Measurements from ENCODE around the gene CSF1.
"Not testable (repeated sequence)": the region's sequence is repeated elsewhere in the genome, so short reads cannot be mapped to it uniquely, and the experiment has no call there.

The CSF1 gene

DNA sequence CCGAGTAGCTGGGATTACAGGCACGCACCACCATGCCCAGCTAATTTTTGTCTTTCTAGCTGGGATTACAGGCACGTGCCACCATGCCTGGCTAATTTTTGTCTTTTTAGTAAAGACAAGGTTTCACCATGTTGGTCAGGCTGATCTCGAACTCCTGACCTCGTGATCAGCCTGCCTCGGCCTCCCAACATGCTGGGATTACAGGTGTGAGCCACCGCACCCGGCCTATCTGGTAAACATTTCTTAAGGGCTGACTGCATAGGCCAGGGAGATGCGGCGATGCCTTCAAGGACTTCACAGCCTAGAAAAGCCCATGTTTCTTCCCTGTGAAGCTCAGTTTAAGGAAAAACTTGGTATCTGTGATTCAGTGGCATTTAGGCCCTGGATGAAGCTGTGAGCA lies 9.7 kb downstream of the CSF1 start:
- not testable (repeated sequence) for DNase-seq

DNA sequence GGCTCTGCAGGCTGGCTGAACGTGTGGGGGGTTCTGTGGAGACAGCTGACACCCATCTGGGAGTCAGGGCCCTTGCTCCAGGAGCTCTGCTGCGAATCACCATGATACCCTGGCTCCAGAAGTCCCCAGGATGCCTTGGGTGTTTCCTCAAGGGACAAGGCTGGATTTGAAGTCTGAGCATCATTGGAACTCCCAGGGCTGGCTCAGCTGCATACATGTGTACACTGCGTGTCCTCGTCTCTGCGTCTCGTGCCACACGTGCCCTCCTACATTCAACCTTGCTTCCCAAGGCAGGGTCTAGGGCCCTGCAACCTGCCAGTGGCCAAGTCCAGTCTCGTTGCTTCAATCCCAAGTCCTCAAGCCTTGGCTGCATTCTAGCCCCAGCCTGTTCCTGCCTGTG lies 11.7 kb downstream of the CSF1 start:
- DNase-seq, result no peak

DNA sequence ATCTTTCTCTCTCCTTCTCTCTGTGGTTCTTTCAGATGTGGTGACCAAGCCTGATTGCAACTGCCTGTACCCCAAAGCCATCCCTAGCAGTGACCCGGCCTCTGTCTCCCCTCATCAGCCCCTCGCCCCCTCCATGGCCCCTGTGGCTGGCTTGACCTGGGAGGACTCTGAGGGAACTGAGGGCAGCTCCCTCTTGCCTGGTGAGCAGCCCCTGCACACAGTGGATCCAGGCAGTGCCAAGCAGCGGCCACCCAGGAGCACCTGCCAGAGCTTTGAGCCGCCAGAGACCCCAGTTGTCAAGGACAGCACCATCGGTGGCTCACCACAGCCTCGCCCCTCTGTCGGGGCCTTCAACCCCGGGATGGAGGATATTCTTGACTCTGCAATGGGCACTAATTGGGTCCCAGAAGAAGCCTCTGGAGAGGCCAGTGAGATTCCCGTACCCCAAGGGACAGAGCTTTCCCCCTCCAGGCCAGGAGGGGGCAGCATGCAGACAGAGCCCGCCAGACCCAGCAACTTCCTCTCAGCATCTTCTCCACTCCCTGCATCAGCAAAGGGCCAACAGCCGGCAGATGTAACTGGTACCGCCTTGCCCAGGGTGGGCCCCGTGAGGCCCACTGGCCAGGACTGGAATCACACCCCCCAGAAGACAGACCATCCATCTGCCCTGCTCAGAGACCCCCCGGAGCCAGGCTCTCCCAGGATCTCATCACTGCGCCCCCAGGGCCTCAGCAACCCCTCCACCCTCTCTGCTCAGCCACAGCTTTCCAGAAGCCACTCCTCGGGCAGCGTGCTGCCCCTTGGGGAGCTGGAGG lies 12.7 kb downstream of the CSF1 start:
- DNase-seq, result no peak

DNA sequence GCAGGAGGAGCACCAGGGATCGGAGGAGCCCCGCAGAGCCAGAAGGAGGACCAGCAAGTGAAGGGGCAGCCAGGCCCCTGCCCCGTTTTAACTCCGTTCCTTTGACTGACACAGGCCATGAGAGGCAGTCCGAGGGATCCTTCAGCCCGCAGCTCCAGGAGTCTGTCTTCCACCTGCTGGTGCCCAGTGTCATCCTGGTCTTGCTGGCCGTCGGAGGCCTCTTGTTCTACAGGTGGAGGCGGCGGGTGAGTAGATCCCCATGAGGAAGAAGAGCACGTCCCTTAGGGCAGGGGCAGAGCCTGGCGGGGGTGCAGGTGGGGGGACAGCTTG lies 13.3 kb downstream of the CSF1 start:
- DNase-seq, result no peak

DNA sequence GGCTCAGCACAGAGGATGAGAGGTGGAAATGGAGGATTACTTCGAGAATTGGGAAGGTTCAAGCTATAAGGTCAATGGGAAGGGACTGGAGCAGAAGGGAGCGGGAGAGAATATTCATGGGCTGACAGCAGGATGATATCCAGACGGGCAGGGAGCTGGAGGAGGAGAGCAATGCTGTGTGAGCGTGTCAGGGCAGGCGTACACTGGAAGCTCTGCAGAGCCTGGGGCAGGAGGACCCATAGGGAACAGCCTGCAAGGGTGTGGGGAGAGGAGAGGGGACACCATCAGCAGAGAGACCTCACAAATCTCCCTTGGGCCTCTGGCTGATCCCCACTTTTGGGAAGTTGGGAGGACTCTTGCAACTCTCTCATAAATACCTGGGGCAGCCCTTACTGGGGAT lies 13.7 kb downstream of the CSF1 start:
- no peak for DNase-seq

DNA sequence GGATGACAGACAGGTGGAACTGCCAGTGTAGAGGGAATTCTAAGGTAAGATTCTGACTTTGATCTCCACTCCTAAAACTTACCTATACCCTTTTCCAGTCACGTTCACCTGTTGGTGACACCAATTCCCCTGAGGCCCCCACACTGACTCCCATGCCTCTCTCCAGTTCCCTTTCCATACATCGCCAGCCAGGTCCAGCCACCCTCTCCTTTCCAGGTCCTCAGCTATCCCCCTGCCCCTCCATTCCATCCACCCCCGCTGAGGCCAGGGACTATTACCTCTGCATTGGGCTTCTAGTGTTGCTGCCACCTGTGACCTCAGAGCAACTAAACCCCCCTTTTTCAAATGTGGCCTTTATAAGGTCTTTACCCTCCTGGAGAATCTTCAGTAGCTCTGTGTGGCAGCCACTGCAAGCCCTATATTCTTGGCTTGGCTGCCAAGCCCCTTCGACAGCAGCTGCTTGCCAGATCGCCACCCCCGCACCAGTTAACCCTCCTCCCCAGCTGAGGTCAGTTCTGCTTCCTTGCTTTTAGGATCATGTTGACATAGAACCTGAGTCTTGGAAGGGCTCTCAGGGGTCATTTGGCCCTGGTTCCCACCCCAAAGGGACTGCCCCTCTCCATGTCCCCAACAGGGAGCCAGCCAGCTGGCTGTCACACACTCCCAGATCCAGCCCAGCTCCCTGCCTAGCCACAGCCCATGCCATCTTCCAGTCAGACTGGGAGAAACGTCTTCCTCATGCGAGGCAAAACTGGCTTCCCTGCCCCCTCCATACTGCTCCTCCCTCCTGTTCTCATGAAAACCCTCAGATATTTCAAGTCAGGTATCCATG lies 14.7 kb downstream of the CSF1 start:
- DNase-seq, result no peak

DNA sequence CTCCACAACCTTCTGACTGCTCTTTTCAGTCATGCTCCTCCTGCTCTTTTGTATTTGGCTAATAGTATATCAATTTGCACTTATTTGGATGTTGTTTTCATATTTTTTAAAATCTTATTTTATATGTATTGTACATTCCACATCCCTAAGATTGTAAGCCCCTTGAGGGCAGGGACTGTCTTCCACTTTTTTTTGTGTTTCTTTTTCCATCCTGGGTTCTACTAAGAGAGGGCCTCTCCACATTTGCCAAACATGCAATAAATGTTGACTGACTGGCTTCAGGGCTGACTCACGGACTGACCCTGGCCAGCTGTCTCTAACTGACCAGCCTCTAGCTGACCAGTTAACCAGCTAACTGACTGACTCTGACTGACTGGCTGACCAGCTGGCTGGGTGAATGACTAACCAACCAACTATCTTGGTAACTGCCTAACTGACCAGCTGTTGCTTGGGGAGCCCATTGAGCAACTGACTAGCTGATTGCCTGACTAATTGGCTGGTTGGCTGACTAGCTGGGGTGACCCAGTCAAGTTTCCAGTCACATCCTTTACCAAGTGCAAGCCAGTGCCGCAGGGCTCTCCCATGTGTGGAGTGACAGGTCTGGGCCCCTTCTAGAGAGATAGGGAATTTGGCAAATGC lies 16.1 kb downstream of the CSF1 start:
- DNase-seq, result no peak

DNA sequence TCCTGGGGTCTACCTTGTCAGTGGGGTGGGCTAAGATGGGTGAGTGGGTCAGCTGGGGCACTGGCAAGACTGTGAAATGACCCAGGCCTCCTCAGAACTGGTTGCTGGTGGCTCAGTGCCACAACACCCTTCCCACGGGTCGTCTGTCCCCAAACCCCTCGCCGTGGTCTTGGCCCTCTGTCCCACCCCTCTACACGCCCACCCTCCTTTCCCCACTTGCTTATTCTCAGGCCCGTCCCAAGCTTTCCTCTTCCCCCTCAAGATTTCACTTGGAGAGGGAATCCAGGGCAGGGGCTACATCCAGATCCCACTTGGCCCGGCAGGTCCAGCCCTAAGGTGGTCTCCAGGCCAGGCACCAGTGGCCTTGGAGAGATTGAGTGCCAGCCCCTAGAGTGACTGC lies 16.7 kb downstream of the CSF1 start:
- no peak for DNase-seq

DNA sequence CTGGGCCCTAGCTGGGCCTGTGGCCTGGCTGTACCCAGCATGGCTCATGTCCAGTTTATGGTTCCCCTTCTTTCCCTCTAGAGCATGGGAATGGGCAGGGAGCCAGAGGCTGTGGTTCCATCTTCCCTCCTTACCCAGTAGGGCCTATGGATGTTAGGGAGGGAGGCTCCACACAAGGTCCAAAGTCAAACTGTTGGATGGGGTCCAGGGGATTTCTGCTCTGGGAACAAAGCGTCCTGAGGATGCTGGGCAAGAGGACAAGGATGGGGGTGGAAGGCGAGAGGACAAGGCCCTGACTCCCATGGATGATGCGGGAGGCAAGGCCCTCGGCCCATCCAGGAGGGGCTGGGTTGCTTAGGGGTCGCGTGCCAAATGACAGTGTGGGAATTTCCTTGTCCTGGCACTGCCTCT lies 17.3 kb downstream of the CSF1 start:
- DNase-seq, result no peak

DNA sequence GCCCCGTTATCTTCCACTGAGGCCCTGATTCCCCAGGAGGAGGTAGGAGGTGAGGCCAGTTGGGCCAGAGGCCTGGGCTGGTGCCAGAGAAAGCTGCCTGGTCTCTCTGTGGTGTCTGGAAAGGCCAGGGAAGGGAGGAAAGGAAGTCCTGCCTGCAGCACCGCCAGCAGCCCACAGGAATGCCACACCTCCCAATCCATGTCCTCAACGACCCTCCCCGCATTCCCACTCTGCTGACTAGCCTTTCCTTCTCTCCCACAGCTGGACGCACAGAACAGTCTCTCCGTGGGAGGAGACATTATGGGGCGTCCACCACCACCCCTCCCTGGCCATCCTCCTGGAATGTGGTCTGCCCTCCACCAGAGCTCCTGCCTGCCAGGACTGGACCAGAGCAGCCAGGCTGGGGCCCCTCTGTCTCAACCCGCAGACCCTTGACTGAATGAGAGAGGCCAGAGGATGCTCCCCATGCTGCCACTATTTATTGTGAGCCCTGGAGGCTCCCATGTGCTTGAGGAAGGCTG lies 18.0 kb downstream of the CSF1 start:
- no peak for DNase-seq

DNA sequence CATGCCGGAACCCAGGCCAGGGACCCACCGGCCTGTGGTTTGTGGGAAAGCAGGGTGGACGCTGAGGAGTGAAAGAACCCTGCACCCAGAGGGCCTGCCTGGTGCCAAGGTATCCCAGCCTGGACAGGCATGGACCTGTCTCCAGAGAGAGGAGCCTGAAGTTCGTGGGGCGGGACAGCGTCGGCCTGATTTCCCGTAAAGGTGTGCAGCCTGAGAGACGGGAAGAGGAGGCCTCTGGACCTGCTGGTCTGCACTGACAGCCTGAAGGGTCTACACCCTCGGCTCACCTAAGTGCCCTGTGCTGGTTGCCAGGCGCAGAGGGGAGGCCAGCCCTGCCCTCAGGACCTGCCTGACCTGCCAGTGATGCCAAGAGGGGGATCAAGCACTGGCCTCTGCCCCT lies 18.5 kb downstream of the CSF1 start:
- no peak for DNase-seq

DNA sequence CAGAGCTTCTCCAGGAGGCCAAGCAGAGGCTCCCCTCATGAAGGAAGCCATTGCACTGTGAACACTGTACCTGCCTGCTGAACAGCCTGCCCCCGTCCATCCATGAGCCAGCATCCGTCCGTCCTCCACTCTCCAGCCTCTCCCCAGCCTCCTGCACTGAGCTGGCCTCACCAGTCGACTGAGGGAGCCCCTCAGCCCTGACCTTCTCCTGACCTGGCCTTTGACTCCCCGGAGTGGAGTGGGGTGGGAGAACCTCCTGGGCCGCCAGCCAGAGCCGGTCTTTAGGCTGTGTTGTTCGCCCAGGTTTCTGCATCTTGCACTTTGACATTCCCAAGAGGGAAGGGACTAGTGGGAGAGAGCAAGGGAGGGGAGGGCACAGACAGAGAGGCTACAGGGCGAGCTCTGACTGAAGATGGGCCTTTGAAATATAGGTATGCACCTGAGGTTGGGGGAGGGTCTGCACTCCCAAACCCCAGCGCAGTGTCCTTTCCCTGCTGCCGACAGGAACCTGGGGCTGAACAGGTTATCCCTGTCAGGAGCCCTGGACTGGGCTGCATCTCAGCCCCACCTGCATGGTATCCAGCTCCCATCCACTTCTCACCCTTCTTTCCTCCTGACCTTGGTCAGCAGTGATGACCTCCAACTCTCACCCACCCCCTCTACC lies 19.1 kb downstream of the CSF1 start:
- no peak for DNase-seq

DNA sequence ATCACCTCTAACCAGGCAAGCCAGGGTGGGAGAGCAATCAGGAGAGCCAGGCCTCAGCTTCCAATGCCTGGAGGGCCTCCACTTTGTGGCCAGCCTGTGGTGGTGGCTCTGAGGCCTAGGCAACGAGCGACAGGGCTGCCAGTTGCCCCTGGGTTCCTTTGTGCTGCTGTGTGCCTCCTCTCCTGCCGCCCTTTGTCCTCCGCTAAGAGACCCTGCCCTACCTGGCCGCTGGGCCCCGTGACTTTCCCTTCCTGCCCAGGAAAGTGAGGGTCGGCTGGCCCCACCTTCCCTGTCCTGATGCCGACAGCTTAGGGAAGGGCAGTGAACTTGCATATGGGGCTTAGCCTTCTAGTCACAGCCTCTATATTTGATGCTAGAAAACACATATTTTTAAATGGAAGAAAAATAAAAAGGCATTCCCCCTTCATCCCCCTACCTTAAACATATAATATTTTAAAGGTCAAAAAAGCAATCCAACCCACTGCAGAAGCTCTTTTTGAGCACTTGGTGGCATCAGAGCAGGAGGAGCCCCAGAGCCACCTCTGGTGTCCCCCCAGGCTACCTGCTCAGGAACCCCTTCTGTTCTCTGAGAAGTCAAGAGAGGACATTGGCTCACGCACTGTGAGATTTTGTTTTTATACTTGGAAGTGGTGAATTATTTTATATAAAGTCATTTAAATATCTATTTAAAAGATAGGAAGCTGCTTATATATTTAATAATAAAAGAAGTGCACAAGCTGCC lies 19.8 kb downstream of the CSF1 start:
- no peak for DNase-seq

DNA sequence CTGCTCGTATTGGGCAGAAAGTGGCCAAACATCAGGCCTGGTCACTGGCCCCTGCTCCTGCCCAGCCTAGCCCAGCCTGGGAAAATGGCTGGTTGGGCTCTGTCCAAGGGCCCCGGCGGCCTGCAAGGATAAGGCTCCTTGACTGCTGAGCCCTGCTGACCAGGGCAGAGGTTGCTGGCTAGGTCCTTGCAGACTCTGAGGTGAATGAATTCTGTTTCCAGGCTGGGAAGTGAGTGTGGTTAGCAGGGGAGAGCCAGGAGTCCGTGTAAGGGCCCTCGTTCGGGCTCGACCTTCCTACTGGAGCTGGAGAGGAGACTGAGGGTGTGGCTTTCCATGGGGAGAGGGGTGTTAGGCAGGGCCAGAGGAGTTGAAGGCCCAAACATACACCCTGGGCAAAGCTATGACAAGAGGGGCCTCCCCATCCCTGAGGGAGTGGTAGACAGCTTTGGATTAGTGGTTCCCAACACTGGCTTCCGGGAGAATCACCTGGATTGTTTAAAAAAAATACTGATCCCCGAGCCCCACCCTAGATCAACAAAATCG lies 20.6 kb downstream of the CSF1 start:
- DNase-seq, result no peak

DNA sequence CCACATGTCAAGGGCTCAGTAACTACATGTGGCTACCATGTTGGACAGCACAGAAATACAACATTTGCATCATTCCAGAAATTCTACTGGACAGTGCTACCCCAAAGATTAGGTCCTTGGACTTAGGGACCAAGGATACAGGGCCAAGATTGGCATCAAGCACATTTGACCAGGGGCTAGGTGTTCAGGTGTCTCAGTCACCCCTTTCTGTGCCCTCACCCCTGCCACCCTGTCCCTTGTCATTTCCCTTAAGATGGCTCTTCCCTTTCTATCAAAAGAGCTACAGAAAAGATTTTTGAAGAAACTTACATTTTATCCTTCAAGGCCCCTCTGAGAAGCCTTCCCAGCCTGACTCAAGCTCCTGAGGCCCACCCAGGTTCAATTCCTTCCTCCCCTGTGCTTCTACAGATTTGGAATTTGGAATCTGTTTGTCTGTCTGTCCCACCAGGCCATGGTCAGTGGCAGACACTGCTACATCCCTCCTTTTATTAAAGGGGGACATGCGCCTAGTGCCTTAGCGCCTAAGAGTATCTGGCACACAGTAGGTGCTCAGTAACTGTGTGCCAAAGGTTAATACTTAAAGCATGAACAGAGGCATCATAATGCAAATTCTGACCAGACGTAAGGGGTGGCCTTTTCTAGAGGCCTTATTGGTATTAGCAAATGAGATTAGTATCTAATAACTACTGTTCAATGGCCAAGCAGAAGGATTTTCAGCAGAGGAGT lies 21.4 kb downstream of the CSF1 start:
- DNase-seq, result no peak

DNA sequence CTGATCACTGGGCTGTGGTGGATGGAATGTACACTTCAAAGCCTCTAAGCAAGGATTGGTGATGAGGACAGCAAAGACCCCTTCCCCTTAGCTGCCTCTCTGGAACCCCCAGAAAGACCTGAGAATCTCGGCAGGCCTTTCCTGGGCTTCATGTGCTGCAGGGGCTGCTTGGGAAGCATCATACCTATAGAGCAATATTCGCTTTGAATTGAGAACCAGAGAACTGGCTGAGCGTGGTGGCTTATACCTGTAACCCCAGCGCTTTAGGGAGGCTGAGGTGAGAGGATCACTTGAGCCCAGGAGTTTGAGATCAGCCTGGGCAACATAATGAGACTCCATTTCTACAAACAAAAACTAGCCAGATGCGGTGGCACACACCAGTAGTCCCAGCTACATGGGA lies 22.0 kb downstream of the CSF1 start:
- DNase-seq, result no peak

DNA sequence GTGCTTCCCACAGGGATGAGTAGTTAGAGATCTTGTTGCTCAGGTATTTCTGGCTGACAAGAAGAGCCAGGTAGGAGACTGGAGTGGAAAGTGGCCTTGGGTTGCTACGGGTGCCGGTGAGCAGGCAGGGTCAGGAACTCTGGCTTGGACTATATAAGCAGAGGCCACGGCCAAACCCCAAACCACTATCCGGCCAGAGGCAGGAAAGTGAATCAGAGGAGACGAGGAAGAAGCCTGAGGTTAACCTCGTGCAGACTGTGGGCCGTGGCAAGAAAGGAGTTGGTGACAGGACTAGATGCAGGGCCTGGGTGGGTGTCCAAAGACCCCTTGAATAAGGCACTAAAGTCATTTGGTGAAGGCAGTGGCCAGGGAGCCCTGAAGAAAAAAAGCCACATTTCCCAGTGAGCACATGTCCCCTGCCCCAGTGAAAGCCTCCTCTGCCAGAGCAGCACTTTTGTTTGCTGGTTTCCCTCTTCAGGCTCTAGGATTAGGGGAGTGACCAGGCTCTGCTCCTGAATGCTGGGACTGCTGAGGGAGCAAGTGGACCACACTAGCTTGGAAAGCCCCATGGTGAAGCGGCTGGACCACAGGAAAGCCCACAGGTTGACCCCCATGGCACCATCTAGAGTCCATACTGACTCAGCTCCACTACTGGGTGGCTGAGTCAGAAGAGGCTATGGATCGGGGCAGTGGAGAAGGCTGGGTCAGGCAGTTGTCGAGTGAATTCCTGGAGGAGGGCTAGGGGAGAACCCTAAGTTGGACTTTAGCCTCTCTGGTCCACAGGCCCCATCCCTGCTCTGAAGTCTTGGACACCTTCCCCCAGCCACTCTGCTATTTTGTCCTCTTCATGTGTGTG lies 23.4 kb downstream of the CSF1 start:
- no peak for DNase-seq

DNA sequence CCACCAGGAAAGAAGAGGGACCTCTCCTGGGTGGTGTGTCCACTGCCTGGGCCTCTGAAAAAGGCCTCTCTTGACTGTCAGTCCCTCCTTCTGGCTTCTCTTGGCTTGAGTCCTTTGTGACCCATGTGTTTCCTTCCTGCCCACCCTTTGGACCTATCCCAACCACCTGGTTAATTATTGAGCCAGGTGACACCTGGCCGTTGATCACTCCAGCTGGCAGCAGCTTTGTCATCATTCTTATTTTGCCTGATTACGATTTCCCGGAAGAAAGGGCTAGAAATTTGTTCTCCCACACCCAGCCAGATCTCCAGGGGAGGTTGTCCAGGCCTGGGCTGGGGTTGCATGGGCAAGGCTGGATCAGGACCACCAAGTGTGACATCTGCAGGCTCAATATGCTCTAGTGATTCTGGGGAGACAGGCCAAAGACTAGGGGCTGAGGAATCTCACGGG lies 24.8 kb downstream of the CSF1 start:
- DNase-seq, result no peak

DNA sequence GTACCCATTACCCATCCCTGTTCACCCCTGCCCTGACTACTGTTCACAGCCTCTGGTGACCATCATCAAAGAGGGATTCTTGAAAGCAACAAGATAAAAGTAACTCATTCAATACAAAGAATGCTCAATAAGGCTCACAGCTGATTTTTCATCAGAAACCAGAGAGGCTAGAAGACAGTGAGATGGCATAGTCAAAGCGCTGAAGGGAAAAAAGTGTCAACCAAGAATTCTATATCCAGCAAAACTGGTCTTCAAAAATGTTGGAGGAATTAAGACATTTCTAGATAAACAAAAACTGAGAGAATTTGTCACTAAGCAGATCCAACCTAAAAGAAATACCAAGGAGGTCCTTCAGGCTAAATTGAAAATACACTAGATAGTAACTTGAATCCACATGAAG lies 27.1 kb downstream of the CSF1 start:
- DNase-seq, result no peak

DNA sequence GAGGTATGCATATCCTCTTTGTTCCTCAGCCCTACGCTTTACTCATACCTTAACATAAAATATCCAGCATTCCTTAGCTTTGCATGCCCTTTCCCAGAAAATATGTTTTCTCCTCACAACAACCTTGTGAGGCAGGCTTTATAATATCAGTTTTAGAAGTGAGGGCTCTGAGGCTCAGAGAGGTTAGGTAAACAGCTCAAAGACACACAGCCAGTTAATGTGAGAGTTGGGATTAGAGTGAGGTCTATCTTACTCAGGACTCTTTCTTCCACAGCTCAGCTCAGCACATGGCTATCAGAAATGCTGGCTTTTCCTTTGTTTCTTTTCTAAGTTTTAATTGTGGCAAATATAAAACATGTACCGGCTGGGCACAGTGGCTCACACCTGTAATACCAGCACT lies 27.9 kb downstream of the CSF1 start:
- DNase-seq, result no peak

Measured in NCI-H1048 (cell line).